GDM1 (cell line): Measurements from ENCODE around the gene UBE2Q1.

Experiments
- DNase-seq: peaks from one replicate; lab custom pipeline; 2025; lab: John Stamatoyannopoulos, UW

The UBE2Q1 gene

DNA sequence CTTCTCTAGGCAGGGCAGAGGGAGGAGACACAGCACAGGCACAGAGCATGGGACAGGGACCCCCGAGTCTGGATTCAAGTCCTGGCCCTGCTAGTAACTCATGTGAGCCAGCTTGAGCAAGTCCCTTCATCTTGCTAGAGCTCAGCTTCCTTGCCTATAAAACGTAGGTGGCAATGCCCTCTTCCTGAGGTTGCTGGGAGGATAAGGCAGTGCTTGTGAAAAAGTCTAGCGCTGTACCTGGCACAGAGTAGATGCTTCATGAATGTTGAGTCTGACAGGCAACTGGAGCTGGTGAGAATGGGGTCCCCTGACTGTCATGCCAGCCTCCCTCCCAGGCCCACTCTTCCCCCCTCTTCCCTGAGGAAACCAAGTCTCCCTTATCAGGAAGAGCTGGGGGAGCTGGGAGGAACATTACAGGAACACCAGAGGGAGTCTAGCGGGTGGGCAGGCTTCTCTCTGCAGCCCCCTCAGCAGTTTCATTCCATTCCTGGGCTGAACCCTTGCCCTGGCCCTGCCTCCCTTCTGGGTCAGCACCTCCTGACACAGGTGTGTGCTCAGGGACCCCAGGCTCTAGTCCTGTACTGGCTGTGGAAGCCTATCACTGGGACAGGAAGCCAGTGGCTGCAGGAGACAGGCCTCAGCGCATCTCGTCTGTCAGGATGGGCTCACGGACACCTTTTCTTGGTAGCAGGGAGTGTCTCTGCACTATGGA is 19.0 kb upstream of the UBE2Q1 start:
- DNase-seq = no peak

- no peak for DNase-seq
Observed at GRCh38 chr1:154575951-154576566, 17.6 kb upstream of the UBE2Q1 start.

- DNase-seq = no peak
Observed at GRCh38 chr1:154575147-154575927, 16.9 kb upstream of the UBE2Q1 start.

DNA sequence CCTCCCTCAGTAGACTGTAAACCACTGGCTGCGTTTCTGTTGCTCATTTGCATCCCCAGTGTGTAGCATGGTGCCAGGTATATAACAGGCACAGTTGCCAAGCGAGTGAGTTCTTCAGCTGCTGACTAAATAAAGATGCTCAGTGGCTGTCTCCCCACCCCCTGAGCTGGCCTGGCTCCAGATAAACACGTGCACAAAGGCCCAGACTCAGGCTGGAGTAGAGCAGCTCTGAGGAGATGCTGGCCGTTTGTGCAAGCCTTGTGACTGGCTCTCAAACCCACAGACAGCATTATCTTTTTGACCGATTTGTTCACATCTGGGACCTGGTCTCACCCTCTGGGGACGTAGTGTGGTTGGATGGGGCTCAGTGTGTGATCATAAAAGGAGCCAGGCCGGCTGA is 16.3 kb upstream of the UBE2Q1 start:
- no peak for DNase-seq

DNA sequence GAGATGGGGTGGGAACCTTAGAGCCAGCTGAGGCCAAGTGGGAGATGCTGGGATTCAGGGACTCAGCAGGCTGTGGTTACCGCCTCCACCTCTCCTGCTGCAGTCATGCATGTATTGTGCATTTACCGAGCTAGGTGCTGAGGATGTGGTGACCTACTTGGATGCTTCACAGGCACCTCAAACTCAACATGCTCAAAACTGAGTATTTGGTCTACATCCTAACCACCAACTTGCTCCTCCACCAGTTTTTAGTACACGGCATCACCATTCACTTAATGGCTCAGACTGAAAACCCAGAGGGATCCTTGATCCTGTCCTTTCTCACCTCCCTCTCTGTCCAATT is 14.7 kb upstream of the UBE2Q1 start:
- no peak for DNase-seq

DNA sequence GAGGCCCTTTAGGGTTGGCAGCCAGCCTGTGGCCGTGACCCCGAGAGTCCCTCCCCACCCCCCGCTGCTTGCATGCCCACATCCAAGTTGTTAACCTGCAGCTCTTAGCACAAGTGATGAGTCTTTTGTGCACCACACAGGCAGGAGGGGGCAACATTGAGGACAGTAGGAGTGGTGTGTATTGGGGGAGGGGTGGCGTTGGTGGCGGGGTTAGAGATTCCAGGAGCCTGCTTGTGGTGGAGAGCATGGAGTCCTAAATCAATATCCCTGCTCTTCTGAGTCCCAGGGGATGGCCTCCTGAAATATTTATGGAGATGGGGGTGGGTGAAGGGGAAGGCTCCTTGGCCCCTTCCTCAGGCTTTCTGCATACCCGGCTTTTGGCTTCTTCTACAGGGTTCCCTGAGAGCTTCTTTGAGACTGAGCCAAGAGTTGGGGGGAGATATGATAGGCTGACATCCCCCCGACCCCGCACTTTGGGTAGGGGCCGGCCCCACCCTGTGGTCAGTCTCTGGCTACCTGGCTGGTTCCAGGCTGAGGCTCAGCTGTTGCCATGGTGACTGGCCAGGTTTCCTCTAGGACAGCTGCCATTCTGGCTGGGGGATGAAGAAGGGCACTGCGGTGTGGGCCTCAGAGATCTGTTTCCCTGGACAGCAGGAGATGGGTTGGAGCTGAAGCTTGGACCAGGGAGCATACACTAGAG is 14.2 kb upstream of the UBE2Q1 start:
- DNase-seq = no peak

DNA sequence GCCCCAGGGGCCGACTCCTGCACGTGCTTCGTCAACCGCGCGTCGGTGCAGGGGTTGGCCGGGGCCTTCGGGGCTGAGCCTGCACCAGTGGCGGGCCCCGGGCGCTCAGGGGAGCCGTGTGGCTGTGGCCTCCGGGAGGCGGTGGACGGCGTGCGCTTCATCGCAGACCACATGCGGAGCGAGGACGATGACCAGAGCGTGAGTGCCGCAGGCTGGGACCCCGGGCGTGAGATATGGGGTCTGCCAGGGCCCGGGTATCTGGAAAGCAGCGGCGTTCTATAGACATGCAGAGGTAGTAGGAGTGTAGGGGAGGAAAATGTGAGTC is 13.5 kb upstream of the UBE2Q1 start:
- DNase-seq = no peak

DNA sequence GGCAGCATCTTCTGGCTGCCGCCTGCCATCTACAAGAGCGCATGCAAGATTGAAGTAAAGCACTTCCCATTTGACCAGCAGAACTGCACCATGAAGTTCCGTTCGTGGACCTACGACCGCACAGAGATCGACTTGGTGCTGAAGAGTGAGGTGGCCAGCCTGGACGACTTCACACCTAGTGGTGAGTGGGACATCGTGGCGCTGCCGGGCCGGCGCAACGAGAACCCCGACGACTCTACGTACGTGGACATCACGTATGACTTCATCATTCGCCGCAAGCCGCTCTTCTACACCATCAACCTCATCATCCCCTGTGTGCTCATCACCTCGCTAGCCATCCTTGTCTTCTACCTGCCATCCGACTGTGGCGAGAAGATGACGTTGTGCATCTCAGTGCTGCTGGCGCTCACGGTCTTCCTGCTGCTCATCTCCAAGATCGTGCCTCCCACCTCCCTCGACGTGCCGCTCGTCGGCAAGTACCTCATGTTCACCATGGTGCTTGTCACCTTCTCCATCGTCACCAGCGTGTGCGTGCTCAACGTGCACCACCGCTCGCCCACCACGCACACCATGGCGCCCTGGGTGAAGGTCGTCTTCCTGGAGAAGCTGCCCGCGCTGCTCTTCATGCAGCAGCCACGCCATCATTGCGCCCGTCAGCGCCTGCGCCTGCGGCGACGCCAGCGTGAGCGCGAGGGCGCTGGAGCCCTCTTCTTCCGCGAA is 12.9 kb upstream of the UBE2Q1 start:
- DNase-seq = no peak

DNA sequence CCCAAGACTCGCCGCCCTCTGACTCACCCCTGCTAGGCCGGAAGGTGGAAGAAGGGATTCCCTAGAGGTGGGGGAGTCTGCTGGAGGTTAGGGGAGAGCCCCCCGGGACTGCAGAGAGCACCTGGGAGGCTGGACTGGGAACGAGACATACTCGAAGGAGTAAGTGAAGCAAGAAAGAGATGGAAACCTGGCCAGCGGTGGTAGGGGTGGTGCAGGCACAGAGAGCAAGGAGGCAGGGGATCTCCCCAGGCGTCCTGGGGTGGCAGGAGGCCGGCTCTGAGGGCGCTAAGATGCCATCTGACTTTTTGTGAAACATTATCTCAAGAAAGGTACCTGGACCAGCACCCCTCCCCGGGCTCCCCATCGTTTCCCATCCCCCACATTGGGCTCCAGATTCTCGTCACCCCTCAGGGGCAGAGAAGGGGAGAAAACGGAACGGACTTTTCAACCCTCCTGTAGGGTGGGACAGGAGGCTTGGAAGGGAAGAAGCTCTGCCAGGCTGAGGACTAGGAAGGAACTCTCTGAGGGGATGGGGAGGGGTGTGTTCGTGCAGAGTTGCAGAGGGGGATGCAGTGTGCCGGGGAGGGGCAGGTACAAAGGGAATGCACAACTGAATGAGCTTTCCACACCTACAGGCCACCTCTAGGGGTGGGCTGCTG is 9.8 kb upstream of the UBE2Q1 start:
- no peak for DNase-seq

DNA sequence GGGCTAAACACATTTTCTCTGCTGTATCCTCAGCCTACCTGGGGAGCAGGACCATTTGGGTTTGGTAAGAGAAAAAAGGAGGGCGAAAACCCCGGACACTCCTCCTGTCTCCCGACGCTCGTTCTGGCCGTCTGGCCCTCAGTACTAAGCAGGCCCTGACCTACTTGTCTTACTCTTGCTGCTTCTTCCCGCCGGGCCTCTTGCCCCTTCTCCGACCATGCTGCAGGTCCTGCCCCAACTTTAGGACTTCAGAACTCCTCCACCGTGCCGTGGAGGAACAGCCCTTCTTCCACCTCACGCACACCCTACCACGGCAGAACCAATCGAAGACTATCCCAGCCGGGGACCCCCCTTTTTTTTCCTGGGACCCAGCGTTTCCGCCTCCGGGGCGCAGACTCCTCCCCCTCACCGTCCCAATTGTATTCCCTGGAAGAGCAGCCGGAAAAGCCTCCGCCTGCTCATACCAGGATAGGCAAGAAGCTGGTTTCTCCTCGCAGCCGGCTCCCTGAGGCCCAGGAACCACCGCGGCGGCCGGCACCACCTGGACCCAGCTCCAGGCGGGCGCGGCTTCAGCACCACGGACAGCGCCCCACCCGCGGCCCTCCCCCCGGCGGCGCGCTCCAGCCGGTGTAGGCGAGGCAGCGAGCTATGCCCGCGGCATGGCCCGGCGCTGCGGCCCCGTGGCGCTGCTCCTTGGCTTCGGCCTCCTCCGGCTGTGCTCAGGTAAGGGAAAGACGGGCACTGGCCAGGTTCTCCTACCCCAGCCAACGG is 9.1 kb upstream of the UBE2Q1 start, which contains the start of gene CHRNB2:
Gene CHRNB2, plus strand, starts transcription at position 393 of the 771 bp plus-strand sequence. Its CDS starts 267 bp downstream, at position 660.
- DNase-seq = peak; percentile 30

GRCh38 chr1:154565876-154566275 is 7.4 kb upstream of the UBE2Q1 start:
- no peak for DNase-seq

GRCh38 chr1:154559466-154560044 is 1.1 kb upstream of the UBE2Q1 start:
- peak; percentile 81 for DNase-seq

DNA sequence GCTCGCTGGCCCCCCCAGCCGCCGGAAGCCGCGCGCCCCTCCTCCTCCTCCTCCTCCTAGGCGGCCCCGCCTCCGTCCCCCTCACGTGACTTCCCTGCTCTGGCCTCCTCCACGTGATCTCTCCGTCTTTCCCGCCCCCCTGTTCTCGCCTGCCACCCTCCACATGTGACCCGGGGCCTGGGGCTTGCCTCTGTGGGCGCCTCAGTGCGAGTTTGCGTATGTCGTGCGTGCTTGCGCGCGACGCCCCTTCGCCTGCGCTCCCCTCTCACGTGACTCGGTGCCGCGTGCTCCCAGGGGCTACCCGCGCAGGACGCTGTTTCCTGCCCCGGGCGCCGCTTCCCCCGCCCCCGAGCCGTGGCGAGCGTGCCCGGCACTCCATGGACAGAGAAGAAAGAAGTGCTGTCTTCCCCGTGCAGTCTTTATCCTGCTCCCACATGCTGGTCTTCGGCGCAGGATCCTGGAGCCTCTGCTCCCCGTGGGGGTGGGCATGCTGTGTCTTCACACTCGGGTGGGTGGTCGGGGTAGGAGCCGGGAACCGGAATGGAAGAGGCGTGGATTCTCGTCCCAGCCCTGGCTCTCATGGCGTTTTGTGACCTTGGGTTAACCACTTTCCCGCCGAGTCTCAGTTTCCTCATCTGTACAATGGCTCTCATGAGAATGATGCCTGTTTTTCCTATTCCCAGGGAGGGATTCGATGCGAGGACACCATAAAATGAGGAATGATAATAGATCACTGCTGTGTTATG is 431 bp upstream of the UBE2Q1 start:
- peak; percentile 100 for DNase-seq

- no peak for DNase-seq
Observed at GRCh38 chr1:154557248-154557938, 1.1 kb downstream of the UBE2Q1 start.

GRCh38 chr1:154556422-154556821 is 2.0 kb downstream of the UBE2Q1 start:
- DNase-seq = no peak

- no peak for DNase-seq
Observed at GRCh38 chr1:154553056-154554030, 5.1 kb downstream of the UBE2Q1 start.

DNA sequence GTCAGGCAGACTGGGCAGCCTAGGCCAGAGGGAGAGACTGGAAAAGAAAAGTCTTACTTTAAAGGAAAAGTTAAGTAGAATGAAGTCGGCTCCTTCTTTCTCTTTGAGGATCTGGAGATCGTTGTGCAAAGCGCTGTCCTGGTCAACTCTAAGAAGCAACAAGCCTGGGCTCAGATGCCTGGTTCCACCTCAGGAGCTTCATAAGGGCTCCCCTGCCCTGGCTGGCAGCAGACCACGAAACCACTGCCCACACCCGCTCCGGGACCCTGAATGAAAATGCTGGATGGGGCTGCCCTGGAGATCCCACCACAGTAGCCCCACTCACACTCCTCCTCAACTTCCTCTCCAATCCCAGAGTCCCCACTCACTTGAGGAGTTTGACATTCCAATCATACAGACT is 6.4 kb downstream of the UBE2Q1 start:
- DNase-seq = no peak

- no peak for DNase-seq
Observed at GRCh38 chr1:154551474-154551873, 7.0 kb downstream of the UBE2Q1 start.
